GM21717 (cell line): ENCODE data around the gene GUSB.
"Not testable (repeated sequence)": the region's sequence is repeated elsewhere in the genome, so short reads cannot be mapped to it uniquely, and the experiment has no call there.

Experiments used
- ATAC-seq: cut with Tn5 transposase; IDR thresholded peaks from one replicate; pipeline ENCODE4 v1.9.1; 2021; ENCODE audit warnings: mild to moderate bottlenecking, moderate library complexity; ENCODE audit not compliant: unreplicated experiment

GUSB gene

GRCh38 chr7:65976659-65977196 lies 5.3 kb downstream of the GUSB start:
- ATAC-seq, result no peak

- no peak for ATAC-seq
Measured at GRCh38 chr7:65975814-65976445, 6.1 kb downstream of the GUSB start.

- no peak for ATAC-seq
Measured at GRCh38 chr7:65974876-65975275, 7.1 kb downstream of the GUSB start.

GRCh38 chr7:65974191-65974801 lies 7.7 kb downstream of the GUSB start:
- ATAC-seq, result no peak

- ATAC-seq, result no peak
Measured at GRCh38 chr7:65972976-65973375, 9.0 kb downstream of the GUSB start.

- no peak for ATAC-seq
Measured at GRCh38 chr7:65971021-65971420, 11.0 kb downstream of the GUSB start.

- no peak for ATAC-seq
Measured at GRCh38 chr7:65968256-65969185, 13.5 kb downstream of the GUSB start.

GRCh38 chr7:65967361-65968155 lies 14.5 kb downstream of the GUSB start:
- ATAC-seq, result no peak

- ATAC-seq, result no peak
Measured at GRCh38 chr7:65966146-65966545, 15.9 kb downstream of the GUSB start.

GRCh38 chr7:65964671-65965070 lies 17.3 kb downstream of the GUSB start:
- not testable (repeated sequence) for ATAC-seq

GRCh38 chr7:65962033-65962432 lies 20.0 kb downstream of the GUSB start:
- ATAC-seq, result no peak

- ATAC-seq, result no peak
Measured at GRCh38 chr7:65960351-65961074, 21.5 kb downstream of the GUSB start.

GRCh38 chr7:65955718-65956117 lies 26.3 kb downstream of the GUSB start:
- no peak for ATAC-seq

GRCh38 chr7:65953890-65954450 lies 28.0 kb downstream of the GUSB start:
- no peak for ATAC-seq

GRCh38 chr7:65953001-65953720 lies 28.9 kb downstream of the GUSB start:
- ATAC-seq, result no peak

GRCh38 chr7:65951837-65952578 lies 30.0 kb downstream of the GUSB start:
- no peak for ATAC-seq

GRCh38 chr7:65946904-65947303 lies 35.1 kb downstream of the GUSB start:
- no peak for ATAC-seq

GRCh38 chr7:65945787-65946186 lies 36.2 kb downstream of the GUSB start:
- ATAC-seq, result not testable (repeated sequence)
